Uterus (tissue), 4 donors: ENCODE data around the gene SLFN5. TPM values are rescaled to one million over a fixed set of nuclear protein-coding genes. Genes with fewer than 3 reads are reported as not detected.
A peak's percentile ranks its signal among the peaks of the same experiment; 100 is the strongest.
"Not testable (repeated sequence)": the region's sequence is repeated elsewhere in the genome, so short reads cannot be mapped to it uniquely, and the experiment has no call there.

Experiments
- DNase-seq, 2 donors: peaks; one replicate each; pipeline ENCODE4 v3.0.0-alpha.2; 2019 to 2020
- H3K27ac ChIP-seq, 2 donors: fragments of 200-600 bp; sonication (generic); 1 replicate in 1 of 2; 2 replicates in 1 of 2; pipeline ENCODE4 v1.5.1; 2016 to 2018
- H3K27me3 ChIP-seq, 2 donors: fragments of 200-600 bp; sonication (generic); one replicate each; pipeline ENCODE4 v1.5.1; 2018 to 2019; ENCODE audit warnings: control low read depth in 1 of 2
- H3K36me3 ChIP-seq, 2 donors: fragments of 200-600 bp; sonication (generic); one replicate each; pipeline ENCODE4 v1.5.1; 2019; ENCODE audit warnings: control low read depth in 1 of 2
- H3K4me1 ChIP-seq, 2 donors: fragments of 200-600 bp; sonication (generic); one replicate each; pipeline ENCODE4 v1.5.1; 2018 to 2019; ENCODE audit warnings: control low read depth in 1 of 2
- H3K4me3 ChIP-seq, 2 donors: fragments of 200-600 bp; sonication (generic); 1 replicate in 1 of 2; 2 replicates in 1 of 2; pipeline ENCODE4 v1.5.1; 2018 to 2019; ENCODE audit warnings: mild to moderate bottlenecking in 1 of 2
- H3K9me3 ChIP-seq, 2 donors: fragments of 200-600 bp; sonication (generic); one replicate each; pipeline ENCODE4 v1.5.1; 2019; ENCODE audit warnings: control low read depth in 1 of 2
- CTCF ChIP-seq, 4 experiments: fragments of 200-600 bp in 2 of 4; fragments of 450-650 bp in 2 of 4; sonication (generic) in 2 of 4; IDR thresholded peaks; one replicate each; pipeline ENCODE4 v1.5.1; 2016 to 2019; ENCODE audit warnings: antibody characterized with exemption in 4 of 4, mild to moderate bottlenecking in 2 of 4, moderate library complexity in 1 of 4
- POLR2A ChIP-seq, 2 donors: fragments of 450-650 bp; IDR thresholded peaks; one replicate each; pipeline ENCODE4 v1.6.1; 2016; ENCODE audit warnings: antibody characterized with exemption in 2 of 2, mild to moderate bottlenecking in 1 of 2, moderate library complexity in 1 of 2
- intact Hi-C: fragments of 100-400 bp; cut with DNase I; formaldehyde crosslinking; loops from one replicate; pipeline ENCODE4 v1.15.1; 2023; ENCODE audit warnings: low total_unique reads
- total RNA-seq, 4 donors: library from RNA; depleted of rRNA in 3 of 4; stranded (reverse); fragments of >200 nt in 3 of 4; gene quantifications; one replicate each; pipeline versions ENCODE4 v1.1.0 to v1.2.4, GENCODE V29; 2014 to 2023
- donor health status: DM: yes; HTN: yes; CAD: no.

The SLFN5 gene
- 10 to 100 TPM; 13.8 to 51.5 (median 32.2) TPM for total RNA-seq

- Histone ChIP-seq H3K4me3 (peak within 1 kb of the TSS; percentile 57 to 84), H3K27ac (peak within 1 kb of the TSS; percentile 94 to 97), H3K36me3 (no peaks in the 10 kb centered on the region), H3K27me3 (no peaks in the 10 kb centered on the region), H3K9me3 (no peaks in the 10 kb centered on the region), H3K4me1 (no peaks in the 10 kb centered on the region)
- DNase-seq = peak; percentile 95 to 96
- intact Hi-C loops = no loop called here
- TF ChIP-seq POLR2A (IDR thresholded peaks at IDR 0.05) (peak; percentile 84 to 95), CTCF (IDR thresholded peaks at IDR 0.05) (no peak)
Observed at GRCh38 chr17:35242805-35243560, at the start of gene SLFN5. SLFN5 (plus strand) TSS chr17:35243072; CDS start chr17:35258691, 15,619 bp downstream.

GRCh38 chr17:35194001-35194400 is 48.9 kb upstream of the SLFN5 start, which contains the start of gene SLC35G3:
SLC35G3 (minus strand) TSS chr17:35194393; CDS start chr17:35194307, 86 bp downstream.
- not testable (repeated sequence) for H3K27me3 ChIP-seq

GRCh38 chr17:35195062-35195461 is 47.8 kb upstream of the SLFN5 start:
- H3K27me3 ChIP-seq, H3K27ac ChIP-seq, intact Hi-C loops, H3K9me3 ChIP-seq, H3K4me1 ChIP-seq, DNase-seq, H3K36me3 ChIP-seq, H3K4me3 ChIP-seq: not testable (repeated sequence)

More at GRCh38 chr17:35194001-35194400, 48.9 kb upstream of the SLFN5 start, which contains the start of gene SLC35G3:
- H3K4me3 ChIP-seq, H3K27ac ChIP-seq, H3K4me1 ChIP-seq, intact Hi-C loops, H3K9me3 ChIP-seq, DNase-seq, H3K36me3 ChIP-seq: not testable (repeated sequence)

- H3K4me1 ChIP-seq, intact Hi-C loops: not testable (repeated sequence)
Observed at GRCh38 chr17:35202582-35202981, 40.3 kb upstream of the SLFN5 start.

GRCh38 chr17:35210741-35211140 is 32.1 kb upstream of the SLFN5 start:
- no peaks in the 10 kb centered on the region for H3K4me1 ChIP-seq
- no peaks in the 10 kb centered on the region for H3K36me3 ChIP-seq
- H3K27me3 ChIP-seq = no peaks in the 10 kb centered on the region
- H3K9me3 ChIP-seq = no peaks in the 10 kb centered on the region
- no peak for DNase-seq
- H3K4me3 ChIP-seq = no peak overlapping the region
- TF ChIP-seq CTCF (IDR thresholded peaks at IDR 0.05) (no peak), POLR2A (IDR thresholded peaks at IDR 0.05) (no peak)
- no peak overlapping the region for H3K27ac ChIP-seq
- intact Hi-C loops = no loop called here

More at GRCh38 chr17:35202582-35202981, 40.3 kb upstream of the SLFN5 start:
- H3K9me3 ChIP-seq, H3K27ac ChIP-seq, H3K36me3 ChIP-seq, DNase-seq, H3K4me3 ChIP-seq, H3K27me3 ChIP-seq: not testable (repeated sequence)

- Histone ChIP-seq H3K27me3 (no peaks in the 10 kb centered on the region), H3K27ac (no peak overlapping the region), H3K4me1 (no peaks in the 10 kb centered on the region), H3K36me3 (no peaks in the 10 kb centered on the region), H3K4me3 (no peak overlapping the region), H3K9me3 (no peaks in the 10 kb centered on the region)
- no peak for TF ChIP-seq CTCF (IDR thresholded peaks at IDR 0.05)
- no peak for TF ChIP-seq POLR2A (IDR thresholded peaks at IDR 0.05)
- DNase-seq = no peak
- intact Hi-C loops = no loop called here
Observed at GRCh38 chr17:35212668-35213067, 30.2 kb upstream of the SLFN5 start.
